ENCODE measurements around the gene TIMP1.

DNA sequence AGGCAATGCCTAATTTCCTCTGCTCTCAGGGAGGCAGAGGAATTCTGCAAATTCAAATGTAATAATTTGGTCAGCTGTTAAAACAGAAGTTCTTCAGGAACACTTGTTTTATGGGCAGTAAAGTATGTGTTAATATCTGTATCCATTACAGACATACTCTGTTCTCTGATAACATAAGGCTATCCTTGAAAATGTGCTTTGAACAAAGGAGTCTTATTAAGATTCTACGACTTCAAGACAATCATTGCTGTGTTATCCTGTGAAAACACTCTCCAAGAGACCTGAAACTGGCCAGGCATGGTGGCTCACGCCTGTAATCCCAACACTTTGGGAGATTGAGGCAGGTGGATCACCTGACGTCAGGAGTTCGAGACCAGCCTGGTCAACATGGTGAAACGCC lies 49.4 kb downstream of the TIMP1 start:
- TF ChIP-seq POLR2AphosphoS5 (IDR thresholded peaks at IDR 0.05) (no peak), POLR2A (IDR thresholded peaks at IDR 0.05) (no peak)
- TF ChIP-seq, protein P1, sequence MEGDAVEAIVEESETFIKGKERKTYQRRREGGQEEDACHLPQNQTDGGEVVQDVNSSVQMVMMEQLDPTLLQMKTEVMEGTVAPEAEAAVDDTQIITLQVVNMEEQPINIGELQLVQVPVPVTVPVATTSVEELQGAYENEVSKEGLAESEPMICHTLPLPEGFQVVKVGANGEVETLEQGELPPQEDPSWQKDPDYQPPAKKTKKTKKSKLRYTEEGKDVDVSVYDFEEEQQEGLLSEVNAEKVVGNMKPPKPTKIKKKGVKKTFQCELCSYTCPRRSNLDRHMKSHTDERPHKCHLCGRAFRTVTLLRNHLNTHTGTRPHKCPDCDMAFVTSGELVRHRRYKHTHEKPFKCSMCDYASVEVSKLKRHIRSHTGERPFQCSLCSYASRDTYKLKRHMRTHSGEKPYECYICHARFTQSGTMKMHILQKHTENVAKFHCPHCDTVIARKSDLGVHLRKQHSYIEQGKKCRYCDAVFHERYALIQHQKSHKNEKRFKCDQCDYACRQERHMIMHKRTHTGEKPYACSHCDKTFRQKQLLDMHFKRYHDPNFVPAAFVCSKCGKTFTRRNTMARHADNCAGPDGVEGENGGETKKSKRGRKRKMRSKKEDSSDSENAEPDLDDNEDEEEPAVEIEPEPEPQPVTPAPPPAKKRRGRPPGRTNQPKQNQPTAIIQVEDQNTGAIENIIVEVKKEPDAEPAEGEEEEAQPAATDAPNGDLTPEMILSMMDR (IDR thresholded peaks at IDR 0.05) = no peak
